Measurements from ENCODE around the gene WIPF2. TPM values are rescaled to one million over a fixed set of nuclear protein-coding genes. Genes with fewer than 3 reads are reported as not detected.
"Not testable (repeated sequence)": the region's sequence is repeated elsewhere in the genome, so short reads cannot be mapped to it uniquely, and the experiment has no call there.

Gene WIPF2
- total RNA-seq, 1 experiment from 2014 or later = 6.0 TPM

DNA sequence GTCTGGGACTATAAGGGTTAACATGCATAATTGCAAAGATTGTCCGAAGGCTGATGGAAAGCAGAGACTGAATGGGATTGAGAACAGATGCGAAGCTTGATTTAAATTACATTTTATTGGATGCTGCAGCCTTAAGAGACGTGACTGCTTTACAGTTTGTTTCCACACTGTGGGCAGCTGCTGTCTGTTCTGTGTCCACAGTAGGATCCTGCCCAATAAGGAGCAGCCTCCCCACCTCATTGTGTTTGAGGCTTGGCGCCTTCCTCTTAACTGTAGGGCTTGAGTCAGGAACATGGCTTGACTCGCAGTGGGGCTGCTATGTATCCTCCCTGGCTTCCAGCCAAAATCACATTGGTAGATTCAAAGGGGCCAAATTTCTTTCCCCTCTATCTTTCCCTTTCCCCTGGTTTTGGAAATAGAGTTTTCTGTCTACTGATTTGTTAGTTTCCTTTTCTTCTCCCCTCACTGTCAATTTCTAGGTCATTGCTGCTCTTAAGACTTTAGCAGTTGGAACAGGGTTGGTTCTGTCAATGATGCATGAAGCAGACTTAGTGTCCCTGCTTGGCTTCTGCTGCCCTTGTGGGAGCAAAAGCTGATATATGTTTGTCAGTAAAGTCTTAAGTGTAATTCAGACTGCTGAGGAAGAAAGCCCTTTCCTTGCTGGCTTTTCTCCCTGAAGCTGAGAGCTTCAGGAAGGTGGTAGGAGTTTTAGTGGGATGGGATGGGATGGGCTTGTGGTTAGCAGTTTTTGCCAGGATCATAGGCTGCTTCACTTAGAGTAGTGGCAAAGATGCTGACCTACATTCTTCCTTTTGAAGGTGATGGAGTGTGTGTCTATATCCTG, 84.8 kb downstream of the WIPF2 start:
- no peak for DNase-seq
- Histone ChIP-seq H3F3A (ENCODE audit: low read length, unreplicated experiment) (no peaks in the 10 kb centered on the region), H3K27ac (ENCODE audit: low read length) (no peak overlapping the region), H2AFZ (ENCODE audit: low read length) (no peak overlapping the region), H3K9me2 (replicated peaks; ENCODE audit: low read length) (no peaks in the 10 kb centered on the region), H3K9me3 (ENCODE audit: low read length) (no peaks in the 10 kb centered on the region), H3K4me3 (ENCODE audit: low read length) (no peak overlapping the region), H3K9ac (ENCODE audit: low read length) (no peak overlapping the region), H3K79me2 (ENCODE audit: low read length) (0 out of 2 replicates have a peak, but pooled peaks cover 4% of the 10 kb centered on the region), H3K4me2 (ENCODE audit: low read length) (no peak overlapping the region), H3K4me1 (ENCODE audit: insufficient read depth, low read length) (peaks cover 10% of the 10 kb centered on the region), H3K27me3 (ENCODE audit: low read length) (no peaks in the 10 kb centered on the region), H4K20me1 (ENCODE audit: low read length) (0 out of 2 replicates have a peak, but pooled peaks cover 5% of the 10 kb centered on the region), H3K36me3 (ENCODE audit: low read depth, low read length) (peaks cover 37% of the 10 kb centered on the region)
- CTCF ChIA-PET = interaction anchor here (1.2 to 2.0 kb wide), 2 partner anchors 13 to 51 kb away, joined by 7 to 9 read pairs; no protein-coding TSS in a partner anchor
- intact Hi-C loops (cut with micrococcal nuclease) = loop anchor here (1.0 to 5.0 kb wide), 5 partner anchors 38 to 258 kb away; partner anchors contain the start of gene TOP2A
- TF ChIP-seq, protein P1, sequence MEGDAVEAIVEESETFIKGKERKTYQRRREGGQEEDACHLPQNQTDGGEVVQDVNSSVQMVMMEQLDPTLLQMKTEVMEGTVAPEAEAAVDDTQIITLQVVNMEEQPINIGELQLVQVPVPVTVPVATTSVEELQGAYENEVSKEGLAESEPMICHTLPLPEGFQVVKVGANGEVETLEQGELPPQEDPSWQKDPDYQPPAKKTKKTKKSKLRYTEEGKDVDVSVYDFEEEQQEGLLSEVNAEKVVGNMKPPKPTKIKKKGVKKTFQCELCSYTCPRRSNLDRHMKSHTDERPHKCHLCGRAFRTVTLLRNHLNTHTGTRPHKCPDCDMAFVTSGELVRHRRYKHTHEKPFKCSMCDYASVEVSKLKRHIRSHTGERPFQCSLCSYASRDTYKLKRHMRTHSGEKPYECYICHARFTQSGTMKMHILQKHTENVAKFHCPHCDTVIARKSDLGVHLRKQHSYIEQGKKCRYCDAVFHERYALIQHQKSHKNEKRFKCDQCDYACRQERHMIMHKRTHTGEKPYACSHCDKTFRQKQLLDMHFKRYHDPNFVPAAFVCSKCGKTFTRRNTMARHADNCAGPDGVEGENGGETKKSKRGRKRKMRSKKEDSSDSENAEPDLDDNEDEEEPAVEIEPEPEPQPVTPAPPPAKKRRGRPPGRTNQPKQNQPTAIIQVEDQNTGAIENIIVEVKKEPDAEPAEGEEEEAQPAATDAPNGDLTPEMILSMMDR (conservative IDR thresholded peaks at IDR 0.05; ENCODE audit: low read depth, low read length) = no peak
- no peak for TF ChIP-seq EZH2 (IDR thresholded peaks at IDR 0.05; ENCODE audit: low read length, unreplicated experiment)
- no peak for TF ChIP-seq EZH2phosphoT487 (IDR thresholded peaks at IDR 0.05; ENCODE audit: borderline replicate concordance, low read length)
- ATAC-seq = no peak
- POLR2A ChIA-PET (ENCODE audit: unreplicated experiment) = no interaction called here
- no TSS peak for BruUV-seq (replicated peaks)

DNA sequence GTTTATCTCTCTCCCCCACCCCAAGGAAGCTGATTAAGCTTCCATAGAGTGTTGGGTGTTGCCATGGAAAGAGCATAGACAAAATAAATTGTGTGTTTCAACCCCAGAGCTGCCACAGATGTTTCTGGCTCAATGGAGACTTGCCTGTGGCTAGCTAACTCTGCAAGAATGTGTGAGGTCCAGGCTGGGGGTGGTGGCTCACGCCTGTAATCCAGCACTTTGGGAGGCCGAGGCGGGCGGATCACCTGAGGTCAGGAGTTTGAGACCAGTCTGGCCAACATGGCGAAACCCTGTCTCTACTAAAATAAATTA, 85.4 kb downstream of the WIPF2 start:
- POLR2A ChIA-PET (ENCODE audit: unreplicated experiment); BruUV-seq (replicated peaks); H3K79me2 ChIP-seq (ENCODE audit: low read length); ATAC-seq; H2AFZ ChIP-seq (ENCODE audit: low read length); H4K20me1 ChIP-seq (ENCODE audit: low read length); H3K4me2 ChIP-seq (ENCODE audit: low read length); H3K27ac ChIP-seq (ENCODE audit: low read length); CTCF ChIA-PET; DNase-seq; H3K9me3 ChIP-seq (ENCODE audit: low read length); H3K27me3 ChIP-seq (ENCODE audit: low read length); H3K9me2 ChIP-seq (replicated peaks; ENCODE audit: low read length); H3K9ac ChIP-seq (ENCODE audit: low read length); H3K4me3 ChIP-seq (ENCODE audit: low read length); H3F3A ChIP-seq (ENCODE audit: low read length, unreplicated experiment): not testable (repeated sequence)
- H3K4me1 ChIP-seq (ENCODE audit: insufficient read depth, low read length) = peaks cover 14% of the 10 kb centered on the region
- peaks cover 37% of the 10 kb centered on the region for H3K36me3 ChIP-seq (ENCODE audit: low read depth, low read length)
- intact Hi-C loops (cut with micrococcal nuclease) = loop anchor here (5.0 kb wide), 3 partner anchors 38 to 258 kb away; partner anchors contain the start of gene TOP2A

DNA sequence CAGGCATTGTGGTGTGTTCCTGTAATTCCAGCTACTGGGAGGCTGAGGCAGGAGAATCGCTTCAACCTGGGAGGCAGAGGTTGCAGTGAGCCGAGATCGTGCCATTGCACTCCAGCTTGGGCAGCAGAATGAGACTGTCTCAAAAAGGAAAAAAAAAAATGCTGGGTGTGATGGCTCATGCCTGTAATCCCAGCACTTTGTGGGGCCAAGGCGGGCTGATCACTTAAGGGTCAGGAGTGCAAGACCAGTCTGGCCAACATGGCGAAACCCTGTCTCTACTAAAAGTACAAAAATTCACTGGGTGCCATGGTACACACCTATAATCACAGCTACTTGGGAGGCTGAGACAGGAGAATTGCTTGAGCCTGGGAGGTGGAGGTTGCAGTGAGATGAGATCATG, 85.8 kb downstream of the WIPF2 start:
- intact Hi-C loops (cut with micrococcal nuclease) = loop anchor here (5.0 kb wide), 3 partner anchors 37 to 257 kb away; partner anchors contain the start of gene TOP2A
- H3F3A ChIP-seq (ENCODE audit: low read length, unreplicated experiment); H3K27ac ChIP-seq (ENCODE audit: low read length); H3K4me3 ChIP-seq (ENCODE audit: low read length); POLR2A ChIA-PET (ENCODE audit: unreplicated experiment); DNase-seq; H3K27me3 ChIP-seq (ENCODE audit: low read length); H3K9me2 ChIP-seq (replicated peaks; ENCODE audit: low read length); H4K20me1 ChIP-seq (ENCODE audit: low read length); H3K79me2 ChIP-seq (ENCODE audit: low read length); ATAC-seq; H3K9ac ChIP-seq (ENCODE audit: low read length); H3K4me2 ChIP-seq (ENCODE audit: low read length); H3K9me3 ChIP-seq (ENCODE audit: low read length); H2AFZ ChIP-seq (ENCODE audit: low read length); CTCF ChIA-PET; BruUV-seq (replicated peaks): not testable (repeated sequence)
- peaks cover 37% of the 10 kb centered on the region for H3K36me3 ChIP-seq (ENCODE audit: low read depth, low read length)
- peaks cover 17% of the 10 kb centered on the region for H3K4me1 ChIP-seq (ENCODE audit: insufficient read depth, low read length)
